Activated CD8-positive, alpha-beta memory T cell treated with anti-CD3 and anti-CD28 coated beads for 48 hours (primary cell): ENCODE data around the gene REN.

Source experiments
- DNase-seq, 3 experiments: peaks; one replicate each; pipeline ENCODE4 v3.0.0-alpha.2; 2020; ENCODE audit warnings: low read depth in 2 of 3, low spot score in 2 of 3

Gene REN

DNA sequence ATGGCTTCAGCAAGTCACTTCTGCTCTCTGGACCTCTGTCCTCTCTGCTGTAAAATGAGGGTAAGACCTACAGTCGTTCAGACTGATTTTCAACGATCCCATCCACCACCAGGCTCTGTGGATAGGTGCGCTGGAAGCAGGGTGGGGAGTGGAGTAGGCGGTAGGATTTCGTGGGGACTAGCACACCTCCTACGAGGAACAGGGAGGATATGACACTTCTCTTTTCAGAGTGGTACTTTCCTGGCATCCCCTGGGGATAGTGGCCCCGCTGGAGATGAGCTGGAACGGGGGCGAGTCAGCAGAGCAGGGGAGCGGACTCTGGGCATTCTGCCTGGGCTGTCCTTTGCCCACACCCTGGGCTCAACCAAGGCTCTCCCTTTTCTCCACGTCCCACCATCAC is 32.0 kb downstream of the REN start:
- no peak for DNase-seq

- no peak for DNase-seq
Measured at GRCh38 chr1:204132718-204133117, 33.4 kb downstream of the REN start.

DNA sequence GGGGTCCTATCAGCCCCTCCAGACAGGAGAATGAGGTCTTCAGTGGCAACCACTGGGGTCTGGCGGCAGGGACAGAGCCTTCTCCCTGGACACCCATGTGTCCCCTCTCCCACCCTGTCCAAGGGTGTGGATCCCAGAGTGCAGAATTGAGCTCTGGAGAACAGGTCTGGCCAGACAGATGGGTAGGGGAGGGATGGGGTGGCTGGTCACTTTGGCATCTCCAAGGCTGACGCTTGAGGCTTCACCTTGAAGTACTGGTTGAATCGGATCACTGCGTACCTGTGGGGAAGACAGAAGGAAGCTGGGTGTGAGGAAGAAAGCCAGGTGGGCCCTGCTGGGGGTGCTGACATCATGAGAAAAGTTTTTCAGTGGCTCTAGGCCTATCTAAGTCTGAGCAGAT is 34.2 kb downstream of the REN start:
- DNase-seq = no peak

- no peak for DNase-seq
Measured at GRCh38 chr1:204130981-204131892, 34.9 kb downstream of the REN start.

DNA sequence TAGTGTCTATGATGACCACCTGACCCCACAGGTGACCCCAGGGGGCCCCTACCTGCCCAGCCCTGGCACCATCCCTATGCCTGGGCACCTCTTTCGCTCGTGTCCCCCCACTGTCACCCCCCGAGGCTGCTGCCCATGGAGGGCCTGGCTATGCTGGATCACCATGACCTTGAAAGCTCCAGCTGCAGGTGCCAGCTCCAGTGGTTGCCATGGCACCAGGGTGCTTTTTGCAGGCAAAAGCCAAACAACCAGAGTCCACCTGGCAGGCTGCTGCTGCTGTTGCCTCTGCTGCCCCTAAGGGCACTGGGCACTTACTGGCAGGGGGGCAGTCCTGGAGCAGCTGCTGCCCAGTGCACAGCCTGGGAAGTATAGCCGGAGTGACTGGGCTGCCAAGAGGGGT is 36.0 kb downstream of the REN start:
- DNase-seq = no peak

- peak in 2 of 3 experiments; percentile 35 to 37 for DNase-seq
Measured at GRCh38 chr1:204128964-204129896, 36.9 kb downstream of the REN start.

DNA sequence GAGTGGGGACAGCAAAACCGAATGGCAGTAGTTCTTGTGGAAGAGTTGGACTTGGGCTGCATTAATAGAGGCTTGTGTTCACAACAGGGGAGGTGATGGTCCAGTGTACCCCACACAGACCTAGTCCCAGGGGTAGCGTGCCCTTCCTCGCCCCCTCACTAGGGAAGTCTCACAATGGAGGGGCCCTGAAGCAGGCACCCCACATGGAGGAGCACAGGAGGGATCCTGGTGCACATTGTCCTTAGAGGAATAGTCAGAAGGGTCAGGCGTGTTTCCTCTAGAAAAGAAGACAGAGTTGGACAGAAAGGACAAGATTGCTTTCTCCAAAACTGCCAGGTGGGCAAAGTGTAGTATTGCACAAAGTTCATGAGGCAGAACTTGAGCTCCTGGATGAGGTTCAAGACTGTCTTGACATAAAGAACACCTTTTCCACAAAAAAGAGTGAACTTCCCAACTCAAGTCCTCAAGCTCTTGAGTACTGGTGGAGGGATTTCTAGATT is 37.6 kb downstream of the REN start:
- no peak for DNase-seq

DNA sequence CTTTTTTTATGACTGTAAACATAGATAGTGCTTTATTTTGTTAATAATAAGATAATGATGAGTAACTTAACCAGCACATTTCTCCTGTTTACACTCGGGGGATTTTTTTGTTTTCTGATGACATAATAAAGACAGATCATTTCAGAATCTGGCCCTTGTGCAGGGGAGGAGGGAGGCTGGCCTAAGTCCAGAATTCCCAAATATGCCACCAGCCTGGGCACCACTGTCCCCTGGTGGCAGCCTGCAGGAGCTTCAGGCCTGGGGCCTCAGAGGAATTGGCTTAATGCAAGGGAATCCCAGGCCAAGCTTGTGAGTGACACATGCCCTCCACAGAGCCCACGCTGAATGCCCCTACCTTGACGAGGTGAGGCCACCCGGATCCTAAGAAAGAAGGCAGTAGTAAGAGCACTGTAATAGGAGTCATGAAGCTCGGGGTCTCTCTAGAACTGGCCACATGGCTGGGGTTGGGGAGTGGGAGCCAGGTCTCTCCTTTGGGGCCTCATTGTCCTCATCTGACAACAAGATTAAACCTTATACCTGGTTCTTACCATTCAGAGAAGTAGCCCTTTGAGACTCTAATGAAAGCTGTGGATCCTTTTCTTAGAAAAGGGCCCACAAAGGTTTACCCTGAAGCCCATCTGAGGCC is 38.4 kb downstream of the REN start:
- DNase-seq = no peak

DNA sequence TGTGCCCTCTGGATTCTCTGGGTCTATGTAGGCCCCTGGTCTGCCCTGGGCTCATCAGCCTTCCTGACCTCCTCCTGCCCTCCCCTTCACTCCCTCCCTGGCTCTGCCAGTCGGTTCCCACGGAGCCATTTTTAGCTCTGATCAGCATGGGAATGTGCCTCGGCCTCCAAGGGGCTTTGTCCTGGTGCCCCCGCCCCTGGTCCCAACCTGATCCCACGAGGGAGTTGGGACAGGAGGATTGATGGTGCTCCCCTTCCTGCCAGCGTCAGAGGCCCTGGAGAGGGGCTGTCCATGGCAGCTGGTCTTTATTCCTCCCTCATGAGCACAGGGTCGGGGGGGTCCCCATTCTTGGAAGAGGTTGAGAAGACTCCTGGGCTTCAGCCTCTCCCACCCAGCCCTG is 39.2 kb downstream of the REN start:
- no peak for DNase-seq

GRCh38 chr1:204126386-204126785 is 39.8 kb downstream of the REN start:
- DNase-seq = no peak

DNA sequence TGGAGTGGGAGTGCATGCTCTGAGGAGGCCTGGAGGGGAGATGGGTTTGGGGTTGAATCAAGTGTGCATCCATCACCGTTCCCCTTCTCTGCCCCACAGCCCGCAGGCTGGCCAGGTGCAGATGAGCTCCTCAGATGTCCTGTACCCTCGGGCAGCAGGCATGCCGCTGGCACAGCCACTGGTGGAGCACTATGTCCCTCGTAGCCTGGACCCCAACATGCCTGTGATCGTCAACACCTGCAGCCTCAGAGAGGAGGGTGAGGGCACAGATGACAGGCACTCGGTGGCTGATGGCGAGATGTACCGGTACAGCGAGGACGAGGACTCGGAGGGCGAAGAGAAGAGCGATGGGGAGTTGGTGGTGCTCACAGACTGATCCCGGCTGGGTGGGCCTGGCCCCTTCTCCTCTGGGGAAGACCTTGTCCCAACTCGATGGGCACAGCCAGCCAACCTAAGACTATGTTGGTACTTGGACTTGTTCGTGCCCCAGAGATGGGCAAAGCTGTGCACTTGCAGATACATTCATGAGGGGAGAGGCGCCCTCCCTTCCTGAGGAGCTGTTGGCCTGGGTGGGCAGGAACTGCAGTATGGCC is 40.3 kb downstream of the REN start:
- DNase-seq = no peak

GRCh38 chr1:204124639-204125038 is 41.5 kb downstream of the REN start:
- DNase-seq = no peak

GRCh38 chr1:204123376-204123775 is 42.8 kb downstream of the REN start:
- DNase-seq = no peak

DNA sequence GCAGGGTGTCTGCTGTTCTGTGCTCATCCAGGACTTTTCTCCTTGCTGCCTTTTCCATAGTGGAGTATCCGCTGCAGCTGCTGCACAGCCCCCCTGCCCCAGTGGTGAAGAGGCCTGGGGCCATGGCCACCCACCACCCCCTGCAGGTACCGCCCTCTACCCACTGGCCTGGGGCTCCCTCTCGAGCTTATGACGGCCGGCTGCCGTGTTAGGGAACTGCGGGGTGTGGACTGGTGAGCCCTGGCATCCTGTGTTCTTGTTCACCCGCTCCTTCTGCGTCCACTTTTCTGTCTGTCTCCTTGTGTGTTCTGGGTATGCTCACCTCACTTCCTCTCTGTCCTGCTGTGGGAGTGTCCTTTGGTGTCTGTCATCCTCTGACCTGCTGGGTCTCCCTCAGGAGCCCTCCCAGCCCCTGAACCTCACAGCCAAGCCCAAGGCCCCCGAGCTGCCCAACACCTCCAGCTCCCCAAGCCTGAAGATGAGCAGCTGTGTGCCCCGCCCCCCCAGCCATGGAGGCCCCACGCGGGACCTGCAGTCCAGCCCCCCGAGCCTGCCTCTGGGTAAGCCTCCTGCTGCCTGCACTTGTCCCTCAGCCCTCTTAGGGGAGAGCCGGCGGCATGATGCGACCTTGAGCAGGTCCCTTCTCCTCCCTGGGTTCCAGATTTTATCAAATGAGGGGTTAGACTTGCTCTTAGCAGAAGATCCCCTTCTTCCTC is 44.1 kb downstream of the REN start:
- DNase-seq = no peak

GRCh38 chr1:204116539-204116938 is 49.6 kb downstream of the REN start:
- DNase-seq = no peak

DNA sequence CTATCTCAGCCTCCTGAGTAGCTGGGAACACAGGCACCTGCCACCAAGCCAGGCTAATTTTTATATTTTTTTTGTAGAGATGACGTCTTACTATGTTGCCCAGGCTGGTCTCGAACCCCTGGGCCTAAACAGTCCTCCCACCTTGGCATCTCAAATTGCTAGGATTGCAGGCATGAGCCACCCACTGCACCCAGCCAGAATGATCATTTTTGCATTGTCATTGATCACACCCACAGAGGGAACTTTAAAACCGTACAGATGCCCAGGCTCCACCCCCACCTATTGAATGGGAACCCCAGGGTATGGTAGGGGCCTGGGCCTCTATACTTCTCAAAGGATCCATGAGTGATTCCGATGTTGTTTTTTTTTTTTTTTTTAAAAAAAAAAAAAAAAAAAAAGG is 51.0 kb downstream of the REN start:
- no peak for DNase-seq

- DNase-seq = no peak
Measured at GRCh38 chr1:204114606-204115005, 51.5 kb downstream of the REN start.

DNA sequence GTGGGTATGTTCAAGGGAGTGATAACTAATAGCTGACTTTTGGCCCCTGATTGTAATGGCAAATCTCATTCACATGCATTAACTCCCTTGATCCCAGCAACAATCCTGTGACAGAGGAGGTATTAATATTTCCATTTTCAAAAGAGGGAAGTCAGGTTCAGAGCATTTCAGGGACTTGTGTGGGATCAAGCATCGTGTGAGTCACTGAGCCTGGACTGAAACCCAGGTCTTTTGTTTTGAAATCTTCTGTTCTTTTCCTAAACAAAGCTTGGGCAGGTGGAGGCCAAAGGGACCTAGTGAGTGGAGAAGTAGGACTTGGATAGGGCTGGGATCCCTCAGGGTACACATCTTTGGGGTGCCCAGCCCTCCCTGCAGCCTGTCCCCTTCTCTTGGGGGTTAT is 52.2 kb downstream of the REN start:
- DNase-seq = no peak

DNA sequence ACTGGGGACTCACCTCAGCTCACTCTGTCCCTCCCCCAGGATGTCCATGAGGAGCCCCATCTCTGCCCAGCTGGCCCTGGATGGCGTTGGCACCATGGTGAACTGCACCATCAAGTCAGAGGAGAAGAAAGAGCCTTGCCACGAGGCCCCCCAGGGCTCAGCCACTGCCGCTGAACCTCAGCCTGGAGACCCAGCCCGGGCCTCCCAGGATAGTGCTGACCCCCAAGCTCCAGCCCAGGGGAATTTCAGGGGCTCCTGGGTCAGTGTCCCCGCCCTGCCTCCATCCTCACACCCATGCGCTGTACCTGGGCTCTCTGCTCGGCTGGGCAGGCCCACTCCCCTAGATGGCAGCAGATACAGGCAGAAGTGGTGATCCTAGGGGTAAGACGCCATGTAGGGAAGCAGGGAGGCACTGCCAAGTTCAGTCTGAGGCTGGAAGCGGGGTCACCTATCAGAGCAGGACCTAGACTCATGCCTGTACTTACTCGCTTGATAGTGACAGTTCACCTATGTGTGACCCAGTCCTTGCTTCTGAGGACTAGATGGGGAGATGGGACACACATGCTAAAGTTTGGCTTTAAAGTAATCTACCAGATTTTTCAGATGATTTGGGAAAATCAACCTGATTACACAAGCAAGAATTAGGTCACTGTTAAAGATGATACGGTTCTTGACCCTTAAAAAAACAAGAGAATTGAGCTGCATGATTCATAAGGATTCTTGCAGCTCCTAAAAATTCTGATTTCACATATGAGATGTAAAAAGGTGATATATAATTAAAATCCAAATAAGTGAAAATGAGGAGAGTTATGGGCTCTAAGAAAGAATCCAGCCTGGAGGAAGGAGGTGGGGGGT is 53.0 kb downstream of the REN start:
- no peak for DNase-seq
